DOHH2 (cell line): ENCODE results near the gene WWP2.
"Not testable (repeated sequence)": the region's sequence is repeated elsewhere in the genome, so short reads cannot be mapped to it uniquely, and the experiment has no call there.

Experiments used
- H3F3A ChIP-seq: fragments of 200-600 bp; sonication (generic), shearing (Covaris generic); 2 replicates; pipeline ENCODE4 v1.6.0; 2016; ENCODE audit warnings: antibody characterized with exemption, mild to moderate bottlenecking; ENCODE audit not compliant: control insufficient read depth, insufficient read depth
- H3K27ac ChIP-seq: fragments of 200-600 bp; sonication (generic); 2 replicates; pipeline ENCODE4 v1.5.1; 2014; ENCODE audit warnings: low read depth, mild to moderate bottlenecking, low read length, moderate library complexity
- H3K27me3 ChIP-seq: fragments of 200-600 bp; sonication (generic); 2 replicates; pipeline ENCODE4 v1.6.1; 2014; ENCODE audit warnings: mild to moderate bottlenecking, low read length, mixed read lengths; ENCODE audit not compliant: control insufficient read depth
- H3K36me3 ChIP-seq: fragments of 200-600 bp; sonication (generic); 2 replicates; pipeline ENCODE4 v1.6.1; 2014; ENCODE audit warnings: mild to moderate bottlenecking, low read length, moderate library complexity, mixed read lengths; ENCODE audit not compliant: control insufficient read depth
- H3K4me1 ChIP-seq: fragments of 200-600 bp; sonication (generic); 2 replicates; pipeline ENCODE4 v1.6.1; 2014; ENCODE audit warnings: mild to moderate bottlenecking, low read length, mixed read lengths; ENCODE audit not compliant: control insufficient read depth
- H3K4me2 ChIP-seq: fragments of 200-600 bp; sonication (generic); 2 replicates; pipeline ENCODE4 v1.6.0; 2014; ENCODE audit warnings: mild to moderate bottlenecking, low read length, moderate library complexity
- H3K4me3 ChIP-seq: fragments of 200-600 bp; sonication (generic); 2 replicates; pipeline ENCODE4 v1.5.1; 2014; ENCODE audit warnings: mild to moderate bottlenecking, low read length, mixed read lengths
- H3K79me2 ChIP-seq: fragments of 200-600 bp; sonication (generic); 2 replicates; pipeline ENCODE4 v1.6.1; 2014; ENCODE audit warnings: mild to moderate bottlenecking, low read length, mixed read lengths; ENCODE audit not compliant: control insufficient read depth
- H3K9me2 ChIP-seq: fragments of 200-600 bp; sonication (generic); replicated peaks from 2 replicates; pipeline ENCODE4 v1.6.1; 2014; ENCODE audit warnings: mild to moderate bottlenecking, low read length, mixed read lengths; ENCODE audit not compliant: control insufficient read depth
- H3K9me3 ChIP-seq: fragments of 200-600 bp; sonication (generic); 2 replicates; pipeline ENCODE4 v1.6.1; 2014; ENCODE audit warnings: antibody characterized with exemption, low read length, mixed read lengths; ENCODE audit not compliant: control insufficient read depth, insufficient read depth
- H4K20me1 ChIP-seq: fragments of 200-600 bp; sonication (generic); 2 replicates; pipeline ENCODE4 v1.6.0; 2014; ENCODE audit warnings: low read depth, mild to moderate bottlenecking, antibody characterized with exemption, low read length, moderate library complexity; ENCODE audit not compliant: control insufficient read depth, insufficient read depth
- CTCF ChIP-seq: fragments of 200-600 bp; sonication (generic); IDR thresholded peaks from one replicate; pipeline ENCODE4 v1.5.1; 2014; ENCODE audit warnings: antibody characterized with exemption, mild to moderate bottlenecking, low read depth, low read length; ENCODE audit not compliant: poor library complexity, severe bottlenecking
- EZH2phosphoT487 ChIP-seq: fragments of 200-600 bp; sonication (generic); IDR thresholded peaks from 2 replicates; pipeline ENCODE4 v1.6.1; 2017; ENCODE audit warnings: borderline replicate concordance, mild to moderate bottlenecking, antibody characterized with exemption, low read length, moderate library complexity, mixed read lengths

WWP2 gene

GRCh38 chr16:69784586-69784985 lies 22.5 kb downstream of the WWP2 start:
- Histone ChIP-seq H3K79me2 (no peaks in the 10 kb centered on the region), H3K9me2 (no peaks in the 10 kb centered on the region), H3F3A (no peaks in the 10 kb centered on the region), H3K27ac (no peak overlapping the region), H3K4me1 (no peaks in the 10 kb centered on the region), H3K36me3 (peaks cover 15% of the 10 kb centered on the region; the same call in 1 of the 2 replicates), H3K9me3 (no peaks in the 10 kb centered on the region), H3K4me2 (no peak overlapping the region), H3K4me3 (no peak overlapping the region), H3K27me3 (no peaks in the 10 kb centered on the region), H4K20me1 (no peaks in the 10 kb centered on the region)
- TF ChIP-seq EZH2phosphoT487 (no peak), CTCF (no peak)

DNA sequence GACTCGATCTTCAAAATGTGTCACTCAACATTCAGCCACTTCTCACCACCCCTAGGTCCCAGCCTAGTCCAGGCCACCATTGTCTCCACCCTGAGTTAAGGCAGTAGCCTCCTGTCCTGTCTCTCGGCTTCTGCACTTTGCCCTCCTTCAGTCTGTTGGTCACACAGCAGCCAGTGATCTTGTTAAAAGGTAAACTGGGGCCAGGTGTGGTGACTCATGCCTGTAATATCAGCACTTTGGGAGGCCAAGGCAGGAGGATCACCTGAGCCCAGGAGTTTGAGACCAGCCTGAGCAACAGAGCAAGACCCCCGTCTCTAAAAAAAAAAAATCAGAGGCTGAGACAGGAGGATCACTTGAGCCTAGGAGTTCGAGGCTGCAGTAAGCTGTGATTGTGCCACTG lies 25.8 kb downstream of the WWP2 start:
- no peaks in the 10 kb centered on the region for H3K27me3 ChIP-seq
- no peaks in the 10 kb centered on the region for H4K20me1 ChIP-seq
- peaks cover 15% of the 10 kb centered on the region; the same call in 1 of the 2 replicates for H3K36me3 ChIP-seq
- no peak overlapping the region for H3K4me3 ChIP-seq
- H3K27ac ChIP-seq, result no peak overlapping the region
- TF ChIP-seq EZH2phosphoT487, result no peak
- no peak for TF ChIP-seq CTCF
- H3K9me3 ChIP-seq, result no peaks in the 10 kb centered on the region
- H3K4me1 ChIP-seq, result no peaks in the 10 kb centered on the region
- no peaks in the 10 kb centered on the region for H3F3A ChIP-seq
- no peaks in the 10 kb centered on the region for H3K9me2 ChIP-seq
- H3K4me2 ChIP-seq, result no peak overlapping the region
- H3K79me2 ChIP-seq, result no peaks in the 10 kb centered on the region

DNA sequence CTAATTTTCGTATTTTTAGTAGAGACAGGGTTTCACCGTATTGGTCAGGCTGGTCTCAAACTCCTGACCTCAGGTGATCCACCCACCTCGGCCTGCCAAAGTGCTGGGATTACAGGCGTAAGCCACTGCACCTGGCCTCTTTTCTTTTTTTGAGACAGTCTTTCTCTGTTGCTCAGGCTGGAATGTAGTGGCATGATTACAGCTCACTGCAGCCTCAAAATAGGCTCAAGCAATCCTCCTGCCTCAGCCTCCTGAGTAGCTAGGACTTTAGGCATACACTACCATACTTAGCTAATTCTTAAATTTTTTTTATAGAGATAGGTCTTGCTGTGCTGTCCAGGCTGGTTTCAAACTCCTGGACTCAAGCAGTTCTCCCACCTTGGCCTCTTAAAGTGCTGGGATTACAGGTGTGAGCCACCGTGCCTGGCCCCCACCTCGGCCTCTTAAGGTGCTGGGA lies 29.3 kb downstream of the WWP2 start:
- H3K79me2 ChIP-seq, H3K9me3 ChIP-seq, H3K27ac ChIP-seq, H3K4me2 ChIP-seq, H3F3A ChIP-seq, H3K4me3 ChIP-seq, H3K4me1 ChIP-seq, H4K20me1 ChIP-seq, H3K27me3 ChIP-seq, H3K9me2 ChIP-seq: not testable (repeated sequence)
- peaks cover 12% of the 10 kb centered on the region; the same call in 1 of the 2 replicates for H3K36me3 ChIP-seq

GRCh38 chr16:69793526-69793925 lies 31.4 kb downstream of the WWP2 start:
- Histone ChIP-seq H4K20me1 (no peaks in the 10 kb centered on the region), H3K27me3 (no peaks in the 10 kb centered on the region), H3K27ac (no peak overlapping the region), H3K9me2 (no peaks in the 10 kb centered on the region), H3K4me2 (no peak overlapping the region), H3F3A (no peaks in the 10 kb centered on the region), H3K36me3 (peaks cover 2% of the 10 kb centered on the region; the same call in 1 of the 2 replicates), H3K4me3 (no peak overlapping the region), H3K79me2 (no peaks in the 10 kb centered on the region), H3K9me3 (no peaks in the 10 kb centered on the region), H3K4me1 (peaks cover 7% of the 10 kb centered on the region)
- no peak for TF ChIP-seq EZH2phosphoT487
- no peak for TF ChIP-seq CTCF
